ELR (cell line): ENCODE data around the gene ELFN1.

Experiments used
- DNase-seq: peaks from one replicate; pipeline ENCODE4 v3.0.0-alpha.2; 2015; ENCODE audit warnings: low read depth

Gene ELFN1

GRCh38 chr7:1643270-1644092 lies 26.6 kb upstream of the ELFN1 start:
- no peak for DNase-seq

- DNase-seq = no peak
Observed at GRCh38 chr7:1644341-1645070, 25.6 kb upstream of the ELFN1 start.

DNA sequence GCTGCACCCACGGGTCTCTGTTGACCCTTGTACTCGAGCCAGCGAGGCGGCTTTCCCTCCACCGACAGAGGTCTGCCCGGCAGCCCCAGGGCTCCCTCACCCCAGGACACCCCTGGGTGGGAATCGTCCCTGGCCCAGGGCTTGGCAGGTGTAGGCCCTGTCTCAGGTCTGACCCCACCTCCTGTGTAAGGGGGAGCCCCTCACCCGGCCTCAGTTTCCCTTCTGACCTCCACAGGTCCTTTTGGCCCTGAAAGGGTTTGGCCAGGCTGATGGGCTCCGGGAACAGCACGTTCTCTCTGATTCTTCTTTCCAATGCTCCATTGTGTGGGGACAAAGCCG lies 25.0 kb upstream of the ELFN1 start:
- DNase-seq = no peak

- DNase-seq = no peak
Observed at GRCh38 chr7:1645476-1645875, 24.6 kb upstream of the ELFN1 start.

DNA sequence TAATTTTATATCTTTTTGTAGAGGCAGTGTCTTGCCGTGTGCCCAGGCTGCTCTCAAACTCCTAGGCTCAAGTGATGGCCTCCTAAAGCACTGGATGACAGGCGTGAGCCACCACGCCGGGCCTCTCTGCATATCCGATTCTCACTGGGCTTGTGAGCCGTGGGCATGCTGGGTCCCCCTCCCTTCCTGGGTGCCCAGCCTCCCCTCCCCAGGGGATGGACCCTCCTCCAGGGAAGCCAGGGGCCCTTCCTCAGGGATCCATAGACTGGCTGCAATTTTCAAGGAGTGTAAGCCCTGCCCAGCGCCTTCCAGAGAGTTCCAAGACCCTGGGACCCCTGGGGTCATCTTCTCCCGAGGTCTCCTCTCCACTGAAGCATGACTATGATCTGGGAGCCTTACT lies 23.7 kb upstream of the ELFN1 start:
- no peak for DNase-seq

- no peak for DNase-seq
Observed at GRCh38 chr7:1646957-1647891, 22.9 kb upstream of the ELFN1 start.

GRCh38 chr7:1647961-1648672 lies 22.0 kb upstream of the ELFN1 start:
- DNase-seq = no peak

GRCh38 chr7:1649751-1650326 lies 20.2 kb upstream of the ELFN1 start:
- DNase-seq = no peak

- no peak for DNase-seq
Observed at GRCh38 chr7:1650363-1651030, 19.6 kb upstream of the ELFN1 start.

DNA sequence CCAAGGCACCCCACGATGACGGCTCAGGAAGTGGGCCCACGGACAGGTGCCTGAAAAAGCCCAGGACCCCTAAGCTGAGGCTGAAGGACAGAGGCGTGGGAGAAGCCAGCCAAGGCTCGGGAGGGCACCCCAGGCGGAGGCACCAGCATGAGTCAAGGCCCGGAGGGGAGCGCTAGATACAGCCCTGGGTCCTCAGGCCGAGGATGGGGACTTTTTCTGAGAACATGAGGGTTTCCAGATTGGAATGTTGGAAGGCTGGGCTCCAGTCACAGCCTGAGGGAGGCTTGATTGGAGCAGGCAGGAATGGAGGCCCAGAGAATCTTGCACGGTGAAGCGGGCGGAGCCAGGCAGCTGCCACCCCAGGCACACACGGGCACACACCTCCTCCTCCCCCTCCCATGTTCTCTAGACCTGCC lies 19.0 kb upstream of the ELFN1 start:
- no peak for DNase-seq

- DNase-seq = no peak
Observed at GRCh38 chr7:1651891-1652290, 18.2 kb upstream of the ELFN1 start.

- no peak for DNase-seq
Observed at GRCh38 chr7:1653500-1653899, 16.6 kb upstream of the ELFN1 start.

DNA sequence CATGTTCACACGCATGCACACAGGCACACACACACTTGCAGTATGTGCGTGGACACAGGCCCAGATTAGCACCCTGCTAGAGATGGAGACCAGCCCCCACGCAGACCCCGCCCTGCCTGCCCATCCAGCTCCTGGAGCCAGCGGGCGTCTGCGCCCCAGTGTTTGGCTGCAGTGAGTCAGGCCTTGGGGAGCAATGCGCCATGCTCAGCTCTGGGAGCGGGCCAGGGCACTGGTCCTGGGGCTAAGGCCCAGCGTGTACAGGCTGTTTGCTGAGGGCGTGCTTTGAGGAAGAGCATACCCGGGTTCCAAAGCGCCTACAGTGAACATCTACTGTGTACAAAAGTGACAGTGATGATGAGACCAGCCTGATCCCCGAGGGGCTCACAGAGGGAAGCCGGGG lies 16.0 kb upstream of the ELFN1 start:
- DNase-seq = no peak

- no peak for DNase-seq
Observed at GRCh38 chr7:1654738-1655475, 15.2 kb upstream of the ELFN1 start.

GRCh38 chr7:1659696-1660095 lies 10.4 kb upstream of the ELFN1 start:
- DNase-seq = peak; percentile 73

DNA sequence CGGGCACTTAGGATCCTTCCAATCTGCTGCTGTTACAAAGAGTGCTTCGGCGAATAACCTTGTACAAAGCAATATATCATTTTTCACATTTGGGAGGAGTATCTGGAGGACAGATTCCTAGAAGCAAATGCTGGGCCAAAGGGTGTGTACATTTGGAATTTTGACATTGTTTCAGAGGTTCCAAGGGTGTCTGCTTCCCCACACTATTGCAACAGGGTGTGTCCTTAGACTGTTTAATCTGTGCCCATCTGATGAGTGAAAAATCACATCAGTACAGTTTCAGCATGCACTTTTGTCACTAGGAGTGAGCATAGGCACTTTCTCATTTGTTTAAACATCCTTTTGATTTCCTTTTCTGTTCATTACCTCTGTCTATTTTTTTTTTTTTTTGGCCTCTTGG lies 8.6 kb upstream of the ELFN1 start:
- no peak for DNase-seq

- DNase-seq = peak; percentile 21
Observed at GRCh38 chr7:1662101-1662500, 8.0 kb upstream of the ELFN1 start.

- no peak for DNase-seq
Observed at GRCh38 chr7:1662767-1663166, 7.3 kb upstream of the ELFN1 start.

DNA sequence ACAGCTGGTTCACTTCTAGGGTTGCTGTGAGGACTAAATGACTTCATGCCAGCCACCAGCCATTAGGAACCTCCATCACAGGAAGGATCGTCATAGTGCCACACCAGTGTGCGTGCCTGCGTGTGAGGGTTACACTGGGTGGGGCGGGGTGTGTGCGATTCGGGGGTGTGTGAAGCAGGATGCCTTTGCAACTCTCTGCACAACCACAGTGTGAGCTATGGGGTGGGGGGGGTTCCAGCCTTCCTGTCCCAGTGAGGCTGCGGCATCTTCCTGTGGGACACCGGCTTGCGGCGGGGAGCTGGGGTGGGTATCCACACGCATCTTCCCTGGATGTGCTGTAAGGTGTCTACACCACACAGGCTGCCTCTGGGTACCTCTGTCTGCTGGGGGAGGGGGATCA lies 6.9 kb upstream of the ELFN1 start:
- DNase-seq = no peak
